ENCODE results near the gene RFPL4AL1.
"Not testable (repeated sequence)": the region's sequence is repeated elsewhere in the genome, so short reads cannot be mapped to it uniquely, and the experiment has no call there.

The RFPL4AL1 gene

GRCh38 chr19:55768818-55769217 lies at the start of gene RFPL4AL1:
Gene RFPL4AL1, plus strand, starts transcription at chr19:55769118. Its CDS starts 2,687 bp downstream, at chr19:55771805.
- DNase-seq: not testable (repeated sequence)

- DNase-seq: no peak
These were observed 48.6 kb upstream of the RFPL4AL1 start for GRCh38 chr19:55720214-55720746.

GRCh38 chr19:55720801-55721200 lies 48.1 kb upstream of the RFPL4AL1 start:
- no peak for DNase-seq

DNA sequence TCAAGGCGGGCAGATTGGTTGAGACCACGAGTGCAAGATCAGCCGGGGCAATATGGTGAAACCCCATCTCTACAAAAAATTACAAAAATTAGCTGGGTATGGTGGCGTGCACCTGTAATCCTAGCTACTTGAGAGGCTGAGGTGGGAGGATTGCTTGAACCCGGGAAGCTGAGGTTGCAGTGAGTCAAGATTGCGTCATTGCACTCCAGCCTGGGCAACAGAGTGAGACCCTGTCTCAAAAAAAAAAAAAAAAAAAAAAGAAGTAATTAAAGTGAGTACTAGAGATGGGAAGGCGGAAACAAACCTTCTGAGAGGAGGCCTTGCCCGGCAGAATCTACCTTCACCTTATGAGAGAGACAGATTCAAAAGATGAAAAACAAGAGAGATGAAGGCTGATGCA lies 45.4 kb upstream of the RFPL4AL1 start:
- DNase-seq: no peak

DNA sequence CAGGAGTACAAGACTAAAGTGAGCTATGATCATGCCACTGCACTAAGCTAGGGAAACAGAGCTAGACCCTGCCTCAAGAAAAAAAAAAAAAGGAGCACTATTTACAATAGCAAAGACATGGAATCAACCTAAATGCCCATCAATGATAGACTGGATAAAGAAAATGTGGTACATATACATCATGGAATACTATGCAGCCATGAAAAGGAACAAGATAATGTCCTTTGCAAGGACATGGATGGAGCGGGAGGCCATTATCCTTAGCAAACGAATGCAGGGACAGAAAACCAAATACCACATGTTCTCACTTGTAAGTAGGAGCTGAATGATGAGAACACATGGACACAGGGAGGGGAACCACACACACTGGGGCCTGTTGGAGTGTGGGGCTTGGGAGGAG lies 38.5 kb upstream of the RFPL4AL1 start:
- DNase-seq: not testable (repeated sequence)

GRCh38 chr19:55738302-55738701 lies 30.6 kb upstream of the RFPL4AL1 start, which contains the start of gene NLRP9:
Gene NLRP9, minus strand, starts transcription at chr19:55738402. Its CDS starts 28 bp downstream, at chr19:55738374.
- DNase-seq: no peak

DNA sequence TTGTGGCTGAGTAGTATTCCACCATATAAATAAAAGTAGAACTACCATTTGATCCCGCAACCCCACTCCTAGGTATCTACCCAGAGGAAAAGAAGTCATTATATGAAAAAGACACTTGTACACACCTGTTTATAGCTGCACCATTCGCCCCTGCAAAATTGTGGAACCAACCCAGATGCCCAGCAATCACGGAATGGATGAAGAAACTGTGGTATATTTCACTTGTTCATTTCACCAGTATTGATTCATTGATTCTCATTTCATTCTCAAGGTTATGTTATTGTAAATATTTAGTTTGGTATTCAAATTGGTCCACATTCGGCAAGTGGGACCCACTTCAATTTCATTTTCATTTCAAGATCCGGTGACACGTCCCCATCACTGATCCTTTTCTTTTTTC lies 18.2 kb upstream of the RFPL4AL1 start:
- no peak for DNase-seq

GRCh38 chr19:55753401-55753800 lies 15.5 kb upstream of the RFPL4AL1 start:
- DNase-seq: no peak

- DNase-seq: not testable (repeated sequence)
These were observed 12.1 kb upstream of the RFPL4AL1 start for GRCh38 chr19:55756808-55757207.

DNA sequence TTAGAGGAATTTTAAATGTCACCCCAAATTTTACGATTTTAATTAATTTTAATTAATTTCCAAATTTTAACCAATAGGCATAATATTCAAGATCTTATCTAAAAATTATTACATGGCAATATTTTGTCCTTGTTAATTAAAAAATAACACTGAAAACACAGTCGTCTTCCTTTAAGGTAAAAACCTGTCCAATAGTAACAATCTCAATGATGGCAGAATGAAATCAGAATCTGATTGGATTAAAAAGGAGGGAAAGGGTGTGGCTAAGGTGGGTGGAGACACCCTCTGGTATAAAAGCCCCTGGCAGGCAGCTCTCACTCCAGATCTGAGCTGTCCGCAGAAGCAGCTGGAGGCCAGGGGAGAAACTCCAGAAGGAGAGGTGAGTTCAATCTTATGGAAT lies 10.1 kb upstream of the RFPL4AL1 start, which contains the start of gene RFPL4A:
RFPL4A (plus strand) TSS at position 301 of the 400 bp plus-strand sequence. CDS start 2,704 bp downstream, outside the sequence.
- not testable (repeated sequence) for DNase-seq

DNA sequence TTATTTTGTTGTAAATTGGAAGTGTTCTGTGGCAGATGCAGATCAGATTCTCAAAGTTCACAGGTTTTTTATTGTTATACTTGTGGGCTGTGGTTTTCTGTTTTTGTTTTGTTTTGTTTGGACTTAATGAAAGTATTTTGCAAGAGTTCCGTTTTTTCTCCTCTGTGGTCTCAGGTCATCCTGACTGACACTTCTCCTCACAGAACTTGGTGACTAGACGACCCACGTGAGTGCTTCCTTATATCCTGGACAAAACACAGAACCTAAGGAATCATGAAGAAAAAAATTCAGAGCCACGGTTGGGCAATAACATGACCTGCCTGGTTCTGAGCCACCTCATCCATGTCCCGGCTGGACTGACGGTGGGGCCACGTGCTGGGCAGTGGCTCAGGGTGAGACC lies 2.5 kb upstream of the RFPL4AL1 start:
- DNase-seq: no peak

DNA sequence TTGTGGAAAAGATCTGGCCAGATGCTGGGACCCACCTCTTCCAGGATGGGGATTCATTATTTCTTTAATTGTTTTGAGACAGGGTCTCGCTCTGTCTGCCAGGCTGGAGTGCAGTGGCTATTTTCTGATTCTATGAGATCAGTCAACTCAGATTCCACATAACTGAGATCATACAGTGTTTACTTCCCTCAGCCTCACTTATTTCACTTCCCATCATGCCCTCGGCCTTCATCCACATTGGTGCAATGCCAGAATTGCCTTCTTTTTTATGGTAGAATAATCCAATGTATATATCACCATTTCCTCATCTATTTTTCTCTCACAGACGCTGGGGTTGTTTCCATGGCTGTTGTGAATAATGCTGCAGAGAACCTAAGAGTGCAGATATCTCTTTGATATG lies 714 bp downstream of the RFPL4AL1 start:
- DNase-seq: not testable (repeated sequence)

- no peak for DNase-seq
These were observed 8.6 kb downstream of the RFPL4AL1 start for GRCh38 chr19:55777528-55777927.

DNA sequence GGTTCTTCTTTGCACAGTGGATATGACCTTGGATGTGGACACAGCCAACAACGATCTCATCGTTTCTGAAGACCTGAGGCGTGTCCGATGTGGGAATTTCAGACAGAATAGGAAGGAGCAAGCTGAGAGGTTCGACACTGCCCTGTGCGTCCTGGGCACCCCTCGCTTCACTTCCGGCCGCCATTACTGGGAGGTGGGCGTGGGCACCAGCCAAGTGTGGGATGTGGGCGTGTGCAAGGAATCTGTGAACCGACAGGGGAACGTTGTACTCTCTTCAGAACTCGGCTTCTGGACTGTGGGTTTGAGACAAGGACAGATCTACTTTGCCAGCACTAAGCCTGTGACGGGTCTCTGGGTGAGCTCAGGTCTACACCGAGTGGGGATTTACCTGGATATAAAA lies 9.4 kb downstream of the RFPL4AL1 start:
- no peak for DNase-seq

DNA sequence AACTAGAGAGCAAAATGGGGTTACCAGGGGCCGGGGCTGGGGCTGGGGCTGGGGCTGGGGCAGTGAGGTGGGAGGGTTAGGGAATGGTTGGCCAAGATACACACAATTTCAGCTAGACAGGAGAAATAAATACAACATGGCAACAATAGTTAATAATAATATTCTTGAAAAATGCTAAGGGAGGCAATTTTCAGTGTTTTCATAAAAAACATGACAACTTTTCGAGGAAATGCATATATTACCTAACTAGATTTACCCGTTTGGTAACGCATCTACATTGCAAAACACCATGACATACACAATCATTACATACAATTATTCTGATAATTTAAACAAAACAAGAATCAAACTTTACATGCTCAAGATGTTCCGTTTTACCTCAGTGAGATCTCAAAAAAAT lies 12.2 kb downstream of the RFPL4AL1 start:
- no peak for DNase-seq

GRCh38 chr19:55795021-55795420 lies 26.1 kb downstream of the RFPL4AL1 start:
- no peak for DNase-seq

- DNase-seq: no peak
These were observed 32.5 kb downstream of the RFPL4AL1 start for GRCh38 chr19:55801416-55801815.

GRCh38 chr19:55802281-55802680 lies 33.4 kb downstream of the RFPL4AL1 start:
- no peak for DNase-seq

- DNase-seq: peak; percentile 91
These were observed 40.6 kb downstream of the RFPL4AL1 start for GRCh38 chr19:55809381-55810058.

GRCh38 chr19:55811340-55811739 lies 42.4 kb downstream of the RFPL4AL1 start:
- DNase-seq: no peak

DNA sequence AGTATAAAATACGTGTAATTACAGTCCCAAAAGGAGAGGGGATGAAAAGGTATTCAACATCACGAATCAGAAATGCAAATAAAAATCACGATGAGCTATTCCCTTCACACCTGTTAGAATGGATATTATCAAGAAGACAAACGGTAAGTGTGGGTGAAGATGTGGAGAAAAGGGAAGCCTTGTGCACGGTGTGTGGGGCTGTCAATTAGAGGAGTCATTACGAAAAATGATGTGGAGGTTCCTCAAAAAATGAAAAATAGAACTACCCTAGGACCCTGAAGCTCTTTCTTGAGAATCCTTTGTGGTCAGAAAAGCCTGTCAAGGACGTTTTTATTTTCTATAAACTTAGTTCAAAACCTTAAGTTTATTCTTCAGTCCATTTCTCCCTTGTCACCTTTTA lies 43.5 kb downstream of the RFPL4AL1 start:
- DNase-seq: no peak

- no peak for DNase-seq
These were observed 45.0 kb downstream of the RFPL4AL1 start for GRCh38 chr19:55813906-55814305.

- DNase-seq: no peak
These were observed 51.1 kb downstream of the RFPL4AL1 start for GRCh38 chr19:55820037-55820436.

Measured in NCI-H2081 treated with DMSO at 0.1 percent for 48 hours (cell line).